Stimulated activated CD8-positive, alpha-beta memory T cell treated with anti-CD3 and anti-CD28 coated beads, Interleukin-15, amount 100 ng/mL, for 48 hours (primary cell): ENCODE data around the gene TMTC1.
"Not testable (repeated sequence)": the region's sequence is repeated elsewhere in the genome, so short reads cannot be mapped to it uniquely, and the experiment has no call there.

Source experiments
- DNase-seq, 2 donors: peaks; one replicate each; pipeline ENCODE4 v3.0.0-alpha.2; 2020; ENCODE audit warnings: low read depth in 2 of 2

Gene TMTC1

DNA sequence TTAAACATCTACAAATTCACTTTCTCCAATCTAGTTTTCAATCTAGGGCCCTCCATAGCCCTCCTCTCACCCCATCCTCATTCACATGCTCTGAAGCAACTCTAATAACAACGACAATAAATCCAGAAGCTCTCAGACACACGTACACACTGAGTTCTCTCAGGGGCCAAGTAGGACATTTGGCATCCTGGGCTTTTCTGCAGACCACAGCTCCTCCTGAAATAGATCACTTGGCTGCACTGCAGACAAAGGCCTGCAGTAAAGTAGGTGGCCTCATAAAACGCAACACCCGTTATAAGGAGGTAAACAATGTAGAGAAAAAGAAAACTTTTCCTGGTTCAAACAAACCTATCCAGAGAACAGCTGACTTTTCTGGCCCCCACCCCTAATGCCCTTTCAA, 111.2 kb downstream of the TMTC1 start:
- DNase-seq, result no peak

DNA sequence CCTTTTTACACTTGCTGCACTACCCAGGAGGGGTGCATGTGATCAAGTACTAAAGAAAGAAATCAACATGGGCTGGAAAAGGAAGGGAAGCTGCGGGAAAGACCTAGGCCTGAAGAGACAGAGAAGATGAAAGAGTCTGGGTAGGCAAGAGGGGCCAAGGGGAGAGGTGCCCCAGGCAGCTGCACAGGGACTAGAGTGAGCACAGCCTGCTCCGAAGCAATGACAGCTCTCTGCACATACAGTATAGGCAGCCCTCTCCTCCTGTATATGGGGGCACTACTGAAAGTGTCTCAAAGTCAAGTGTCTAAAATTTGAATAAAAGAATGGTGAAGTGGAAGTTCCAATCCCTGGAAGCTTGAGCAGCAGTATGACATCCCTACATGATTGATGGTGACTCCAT, 112.0 kb downstream of the TMTC1 start:
- no peak for DNase-seq

DNA sequence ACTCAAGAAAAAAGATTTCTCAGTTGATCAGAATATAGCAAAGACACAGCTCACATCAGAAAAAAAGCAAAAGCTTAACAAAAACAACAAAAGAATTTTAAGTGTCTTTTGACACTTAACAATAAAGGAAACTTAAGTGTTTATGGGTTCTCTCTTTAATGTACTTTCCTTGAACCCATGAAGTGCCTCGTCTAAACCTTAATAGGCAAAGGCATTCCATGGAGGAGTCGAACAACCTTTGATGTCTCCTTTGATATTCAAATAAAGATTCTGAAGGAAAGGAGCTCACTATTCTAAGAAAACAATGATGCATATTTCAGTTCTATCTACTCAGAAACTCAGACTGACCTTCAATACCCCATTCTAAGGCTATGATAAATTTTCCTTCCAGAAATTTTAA, 116.7 kb downstream of the TMTC1 start:
- no peak for DNase-seq

DNA sequence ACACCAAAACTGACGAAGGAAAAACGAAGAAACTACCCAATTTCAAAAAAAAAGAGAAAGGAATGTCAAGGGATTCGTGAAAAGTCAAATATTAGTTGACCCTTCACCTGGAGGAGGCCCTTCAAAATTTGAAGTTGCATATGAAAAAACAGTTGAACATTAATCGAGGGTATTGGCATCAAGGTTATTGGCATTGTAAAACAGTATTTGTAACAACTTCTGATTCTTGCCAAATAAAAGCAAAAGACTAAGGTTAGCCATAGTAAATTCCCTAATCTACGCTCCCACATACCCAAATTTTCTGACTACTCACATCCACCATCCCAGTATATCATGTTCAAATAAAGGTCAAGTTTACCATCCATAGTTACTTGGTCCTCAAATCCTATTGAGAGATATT, 118.6 kb downstream of the TMTC1 start:
- no peak for DNase-seq

DNA sequence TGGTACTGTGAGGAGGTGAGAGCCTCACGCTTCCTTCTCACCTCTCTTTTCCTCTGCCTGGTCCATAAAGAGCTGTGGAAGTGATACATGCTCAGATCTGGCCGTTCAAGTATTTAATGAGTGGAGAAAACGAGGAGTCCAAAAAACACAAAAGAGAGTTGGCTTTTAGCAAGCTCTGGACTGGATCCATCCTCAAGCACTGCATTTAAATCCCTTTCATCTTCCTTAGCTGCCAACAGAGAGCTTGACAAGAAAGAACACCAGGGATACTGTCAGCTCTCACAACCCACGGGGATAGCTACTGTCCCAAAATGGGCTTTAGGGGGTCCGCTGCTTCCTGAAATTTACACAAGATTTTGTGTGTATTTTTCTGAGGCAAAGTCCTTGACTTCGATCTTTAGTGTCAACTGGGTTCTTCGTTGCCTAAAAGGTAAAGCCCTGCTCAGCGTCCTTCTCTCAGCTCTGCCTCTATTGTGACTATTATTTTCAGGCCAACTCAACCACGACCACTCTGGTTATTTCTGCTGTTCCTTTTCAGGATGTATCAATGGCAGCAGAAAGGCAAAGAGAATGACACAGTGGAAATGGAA, 120.9 kb downstream of the TMTC1 start:
- DNase-seq, result no peak

DNA sequence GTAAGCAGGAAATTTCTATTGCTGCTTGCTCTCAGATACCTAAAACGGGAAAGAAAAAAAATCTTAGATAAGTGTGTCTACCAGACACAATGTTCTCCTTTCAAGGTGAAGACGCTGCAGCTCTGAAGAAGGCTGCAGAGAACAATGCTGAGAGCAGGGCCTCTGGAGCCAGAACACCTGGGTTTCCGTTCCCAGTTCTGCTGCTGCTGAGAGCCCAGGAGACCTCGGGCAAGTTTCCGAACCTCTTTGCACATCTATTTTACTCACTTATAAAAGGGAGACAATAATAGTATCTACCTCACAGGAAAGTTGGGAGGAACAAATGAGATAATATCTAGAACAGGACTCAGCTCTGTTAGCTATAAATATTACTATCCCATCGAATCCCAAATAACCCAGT, 122.9 kb downstream of the TMTC1 start:
- DNase-seq, result no peak

DNA sequence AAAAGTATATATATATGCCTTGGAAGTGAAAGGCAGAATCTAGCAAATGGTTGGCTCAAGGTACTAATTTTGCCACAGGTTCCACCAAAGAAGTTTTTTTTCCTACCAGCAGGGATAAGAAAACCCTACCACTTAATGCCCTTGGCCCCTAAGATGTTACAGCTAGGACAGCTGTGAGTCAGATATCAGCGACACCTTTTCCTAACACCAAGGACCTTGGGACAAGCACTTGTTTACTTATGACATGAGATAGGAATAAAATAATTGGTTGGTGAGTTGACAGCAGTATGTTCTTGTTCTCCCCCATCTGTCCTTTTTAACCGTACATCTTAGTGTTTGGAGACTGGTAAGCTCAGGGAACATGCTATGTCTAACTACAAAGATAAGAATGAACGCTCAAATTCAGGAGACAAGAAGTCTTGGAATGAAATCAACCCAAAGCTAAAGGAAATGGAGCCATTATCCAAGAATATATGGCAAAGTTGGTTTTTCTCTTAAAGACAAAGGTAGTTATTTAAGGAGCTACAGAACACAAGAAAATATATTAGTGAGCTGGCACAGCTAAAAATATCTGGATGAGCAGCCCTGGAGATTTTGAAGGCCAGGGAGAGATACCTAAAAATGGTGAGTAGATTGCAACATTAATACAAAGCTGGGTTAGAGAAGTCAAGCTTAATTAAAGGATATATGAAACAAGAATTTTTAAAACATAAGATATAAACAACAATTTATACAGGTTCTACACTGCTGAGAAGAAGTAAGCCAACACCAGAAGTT, 126.8 kb downstream of the TMTC1 start:
- no peak for DNase-seq

DNA sequence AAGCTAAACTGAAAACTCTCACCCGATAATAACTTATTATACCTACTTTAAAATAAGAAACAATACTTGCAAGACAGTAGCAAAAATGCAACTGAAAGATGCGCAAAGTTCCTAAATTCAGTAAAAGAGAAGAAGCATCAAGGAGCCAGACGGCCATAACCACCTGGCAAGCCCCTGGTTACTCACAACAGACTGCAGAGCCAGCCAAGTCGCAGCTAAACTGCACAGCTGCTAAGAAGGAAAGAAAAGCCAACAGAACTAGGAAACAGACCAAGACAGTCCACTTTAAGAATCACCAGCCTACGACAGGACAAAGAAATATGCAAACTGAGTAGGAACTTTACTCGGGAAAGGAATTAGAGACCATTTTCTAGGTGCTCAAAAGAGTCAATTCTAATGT, 127.9 kb downstream of the TMTC1 start:
- DNase-seq, result no peak

DNA sequence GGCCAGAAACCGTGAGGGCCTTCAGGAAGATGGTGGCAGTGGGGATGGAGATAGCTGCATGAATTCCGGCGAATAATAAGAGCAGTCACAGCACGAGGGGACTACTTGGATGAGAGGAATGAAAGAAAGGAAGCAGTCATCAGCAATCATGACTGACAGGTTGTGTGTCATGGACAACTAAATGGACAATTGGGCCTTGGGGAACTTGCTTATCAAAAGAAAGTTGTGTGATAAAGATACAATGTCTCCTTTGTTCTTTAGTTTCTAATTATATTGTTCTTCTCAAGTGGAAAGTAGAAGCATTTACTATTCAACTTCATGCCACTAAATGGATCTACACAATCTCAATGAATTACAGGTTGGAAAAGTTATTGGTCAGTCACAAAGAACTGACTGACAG, 130.5 kb downstream of the TMTC1 start:
- DNase-seq, result no peak

DNA sequence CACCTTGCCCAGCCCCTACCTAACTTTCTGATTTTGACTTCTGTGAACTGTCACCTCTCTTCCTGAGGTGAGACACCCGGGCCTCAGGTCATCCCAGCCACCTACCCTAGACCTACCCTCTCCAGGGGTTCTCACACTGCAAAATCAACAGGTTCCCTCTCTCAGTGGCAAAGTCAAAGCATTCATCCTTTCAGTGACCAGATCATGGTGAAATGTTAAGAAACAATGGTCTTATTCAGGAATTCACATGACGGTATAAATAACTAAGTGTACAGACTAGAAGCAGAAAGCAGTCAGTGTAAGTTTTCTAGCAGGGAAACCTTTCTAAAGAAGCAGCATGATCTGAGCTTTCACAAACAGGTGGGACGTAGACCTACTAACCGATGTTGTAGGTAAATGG, 133.4 kb downstream of the TMTC1 start:
- no peak for DNase-seq

DNA sequence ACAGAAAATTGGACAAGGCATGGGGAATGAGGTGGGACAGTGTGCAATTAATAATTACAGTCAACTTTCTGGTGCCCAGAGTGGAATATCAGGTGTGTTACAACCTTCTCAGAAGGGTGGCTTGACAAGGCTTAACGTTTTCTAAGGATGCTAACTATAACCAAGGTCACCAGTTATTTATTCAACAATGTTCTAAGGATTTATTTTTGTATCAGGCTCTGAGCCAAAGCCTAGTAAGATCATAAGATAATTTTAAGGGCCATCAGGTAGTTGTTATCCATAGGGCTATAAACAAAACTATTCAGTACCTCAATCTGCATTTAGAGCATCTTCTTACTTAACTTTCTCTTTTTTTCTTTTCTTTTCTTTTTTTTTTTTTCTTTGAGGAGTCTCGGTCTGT, 134.0 kb downstream of the TMTC1 start:
- DNase-seq, result no peak

DNA sequence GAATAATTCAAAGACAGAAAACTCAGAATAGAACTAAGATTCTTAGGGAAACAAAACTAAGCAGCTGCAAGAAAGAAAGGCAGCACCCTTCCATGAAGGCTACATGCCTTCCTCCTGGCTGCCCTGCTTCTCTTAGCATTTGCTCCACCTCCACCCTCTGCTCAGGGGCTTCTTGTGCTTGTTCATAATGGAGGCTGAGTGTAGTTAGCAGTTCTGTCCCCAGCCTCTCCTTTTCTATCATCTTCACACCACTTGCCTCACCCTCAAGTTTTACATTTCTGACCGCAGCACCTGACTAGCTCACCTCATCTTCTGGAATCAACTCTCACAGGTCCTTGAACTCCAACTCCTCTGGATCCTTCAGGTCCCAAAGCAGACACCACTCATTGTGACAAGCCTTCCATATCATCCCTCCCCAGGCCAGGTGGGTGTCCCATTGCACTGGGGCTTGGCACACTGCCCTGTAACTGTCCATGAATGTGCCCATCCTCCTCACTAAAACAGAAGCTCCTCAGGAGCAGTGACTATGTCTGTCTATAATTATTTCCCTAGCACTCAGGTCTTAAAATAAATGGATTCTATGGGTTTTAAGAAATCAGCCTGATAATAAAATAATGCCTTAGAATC, 139.1 kb downstream of the TMTC1 start:
- no peak for DNase-seq

DNA sequence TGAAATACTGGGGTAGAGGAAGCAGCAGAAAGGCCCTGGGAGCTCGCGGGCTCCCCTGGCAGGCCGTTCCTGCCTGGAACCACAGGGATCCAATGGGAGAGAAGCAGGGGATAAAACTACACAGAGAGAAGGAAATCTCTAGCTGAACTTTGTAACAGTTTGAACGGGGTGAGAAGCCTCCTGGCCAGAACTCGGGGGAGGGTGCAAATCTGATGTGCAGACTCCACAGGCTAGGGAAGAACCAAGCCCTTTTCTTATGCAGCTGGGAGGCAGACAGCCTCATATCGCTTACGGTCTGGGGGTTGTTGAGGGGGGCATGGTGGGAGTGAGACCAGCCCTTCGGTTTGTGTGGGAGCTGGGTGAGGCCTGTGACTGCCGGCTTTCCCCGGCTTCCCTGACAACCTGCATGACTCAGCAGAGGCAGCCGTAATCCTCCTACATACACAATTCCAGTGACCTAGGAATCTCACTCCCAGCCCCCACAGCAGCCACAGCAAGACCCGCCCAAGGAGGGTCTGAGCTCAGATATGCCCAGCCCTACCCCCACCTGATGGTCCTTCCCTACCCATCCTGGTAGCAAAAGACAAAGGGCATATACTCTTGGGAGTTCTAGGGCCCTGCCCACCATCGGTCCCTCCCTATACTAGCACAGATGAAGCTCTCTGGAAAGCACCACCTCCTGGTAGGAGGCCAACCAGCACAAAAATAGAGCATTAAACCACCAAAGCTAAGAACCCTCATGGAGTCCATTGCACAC, 143.0 kb downstream of the TMTC1 start:
- no peak for DNase-seq

DNA sequence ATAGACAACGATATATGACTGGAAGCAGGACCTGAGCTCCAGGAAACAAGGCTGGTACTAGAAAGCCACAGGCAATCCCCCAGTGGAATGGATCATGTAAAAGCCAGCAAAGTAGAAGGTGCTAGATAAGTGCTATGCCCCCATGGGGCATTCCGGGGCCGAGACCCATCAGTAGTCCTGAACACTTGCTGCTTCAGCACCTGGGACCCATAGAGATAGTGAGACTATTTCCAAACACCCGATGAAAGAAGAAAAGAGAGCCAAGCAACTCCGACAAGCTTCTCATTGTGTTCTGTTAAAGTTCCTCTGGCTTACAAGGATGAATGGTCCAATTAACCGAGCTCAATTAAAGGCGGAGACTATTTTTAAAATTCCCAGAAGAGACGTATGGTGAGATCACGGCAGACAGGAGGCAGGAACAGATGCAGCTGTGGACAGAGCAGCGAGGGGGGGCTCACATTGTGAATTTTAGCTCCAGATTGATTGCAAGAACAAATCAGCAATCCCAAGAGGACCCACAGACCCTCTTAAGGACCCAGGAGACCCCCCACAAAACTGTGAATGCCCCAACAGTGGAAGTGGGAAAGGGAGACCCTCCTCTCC, 143.7 kb downstream of the TMTC1 start:
- no peak for DNase-seq

DNA sequence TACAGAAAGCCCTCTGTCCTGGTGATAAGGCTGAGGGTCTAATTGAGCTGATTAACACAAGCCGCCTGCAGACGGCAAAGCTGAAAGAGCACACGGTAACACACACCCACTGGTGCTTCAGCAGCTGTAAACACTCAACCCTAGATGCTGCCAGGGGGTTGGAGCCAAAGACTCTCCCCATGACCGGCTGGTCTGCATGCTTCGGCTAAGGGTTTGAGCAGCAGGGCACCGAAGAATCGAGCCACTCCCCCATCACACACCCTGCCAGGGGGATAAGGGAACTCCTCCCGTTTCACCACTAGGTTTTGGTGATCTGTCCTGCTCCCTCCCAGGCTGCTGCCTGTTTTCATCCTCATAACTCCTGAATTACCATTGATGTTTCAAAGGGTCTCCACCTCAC, 145.2 kb downstream of the TMTC1 start:
- DNase-seq, result no peak

DNA sequence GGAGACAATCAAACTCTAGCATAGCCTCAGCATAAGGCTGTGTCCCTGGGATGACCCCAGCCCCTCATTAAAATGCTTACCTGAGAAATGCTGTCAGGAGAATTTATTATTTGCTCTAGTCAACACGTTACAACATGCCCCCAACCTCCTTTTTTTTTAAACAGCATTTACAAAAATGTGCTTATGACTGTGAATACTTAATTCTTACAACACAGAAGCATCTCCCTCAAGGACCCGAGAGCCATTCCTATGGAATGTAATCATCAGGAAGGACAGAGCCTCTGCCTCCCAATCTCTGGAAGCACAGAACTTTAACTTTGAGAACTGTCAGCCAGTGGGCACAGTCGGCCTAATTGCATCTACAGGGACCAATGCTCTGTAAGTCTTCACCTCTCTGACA, 149.7 kb downstream of the TMTC1 start:
- no peak for DNase-seq

DNA sequence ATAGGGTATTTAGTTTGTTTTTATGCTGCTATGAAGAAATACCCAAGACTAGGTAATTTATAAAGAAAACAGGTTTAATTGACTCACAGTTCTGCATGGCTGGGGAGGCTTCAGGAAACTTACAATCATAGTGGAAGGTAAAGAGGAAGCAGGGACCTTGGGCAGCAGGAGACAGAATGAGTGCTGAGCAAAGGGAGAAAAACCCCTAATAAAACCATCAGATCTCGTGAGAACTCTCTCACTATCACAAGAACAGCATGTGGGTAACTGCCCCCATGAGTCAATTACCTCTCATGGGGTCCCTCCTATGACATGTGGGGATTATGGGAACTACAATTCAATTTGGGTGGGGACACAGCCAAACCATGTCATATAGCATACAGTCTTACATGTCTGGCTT, 153.6 kb downstream of the TMTC1 start:
- DNase-seq, result not testable (repeated sequence)

DNA sequence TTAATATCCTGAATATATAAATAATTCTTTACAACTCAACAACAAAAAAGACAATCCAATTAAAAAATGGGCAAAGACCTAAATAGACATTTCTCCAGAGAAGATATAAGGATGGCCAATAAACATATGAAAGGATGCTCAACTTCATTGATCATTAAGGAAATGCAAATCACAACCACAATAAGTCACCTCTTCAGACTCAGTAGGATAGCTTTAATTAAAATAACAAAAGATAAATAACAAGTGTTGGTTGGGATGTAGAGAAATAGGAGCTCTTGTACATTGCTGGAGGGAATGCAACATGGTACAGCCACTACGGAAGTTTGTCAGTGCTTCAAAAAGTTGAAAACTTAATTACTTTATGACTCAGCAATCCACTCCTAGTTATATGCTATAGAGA, 156.5 kb downstream of the TMTC1 start:
- no peak for DNase-seq

DNA sequence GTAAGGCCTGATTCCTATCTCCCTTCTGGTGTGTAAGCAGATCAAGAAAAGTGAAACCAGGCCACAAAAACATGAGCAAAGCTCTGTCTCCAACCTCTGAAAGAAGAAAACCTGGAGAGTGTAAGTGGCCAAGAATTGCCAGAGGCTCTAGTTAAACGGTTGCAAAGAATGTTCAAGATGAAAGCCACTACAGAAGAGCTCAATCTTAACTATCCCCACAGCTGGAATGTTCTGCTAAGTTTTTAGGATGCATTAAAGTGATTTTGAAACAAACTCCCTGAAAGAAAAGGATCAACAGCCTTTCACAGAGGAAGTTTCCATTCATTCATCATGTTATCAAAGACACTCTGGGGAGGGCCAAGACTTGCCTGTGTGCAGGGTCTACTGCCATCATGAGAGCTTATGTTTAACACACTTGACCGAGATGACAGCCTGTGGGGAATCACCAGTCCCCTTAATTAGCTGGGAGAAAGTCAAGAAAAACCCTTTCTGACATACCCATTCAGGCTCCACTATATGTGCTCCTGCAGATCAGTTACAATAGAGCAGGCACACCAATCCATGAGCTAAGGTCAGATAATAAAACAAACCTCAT, 158.3 kb downstream of the TMTC1 start:
- DNase-seq, result no peak

DNA sequence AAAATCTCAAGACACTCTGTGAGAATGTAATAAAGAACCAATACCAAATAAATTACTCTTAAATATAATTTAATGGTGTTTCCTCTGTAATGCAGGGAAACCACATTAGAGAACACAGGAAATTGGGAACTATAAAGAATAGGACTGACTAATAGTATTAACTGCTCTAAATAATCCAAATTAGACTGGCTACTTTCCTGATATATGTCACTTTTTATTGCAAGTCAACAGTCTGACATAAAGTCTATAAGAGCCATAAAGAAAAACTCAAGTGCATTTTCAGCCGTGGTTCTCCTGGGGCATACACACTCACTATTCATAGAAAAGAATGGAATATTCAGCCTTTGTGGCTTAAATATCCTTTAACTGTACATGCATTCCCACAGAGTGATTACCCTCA, 161.5 kb downstream of the TMTC1 start:
- DNase-seq, result no peak

DNA sequence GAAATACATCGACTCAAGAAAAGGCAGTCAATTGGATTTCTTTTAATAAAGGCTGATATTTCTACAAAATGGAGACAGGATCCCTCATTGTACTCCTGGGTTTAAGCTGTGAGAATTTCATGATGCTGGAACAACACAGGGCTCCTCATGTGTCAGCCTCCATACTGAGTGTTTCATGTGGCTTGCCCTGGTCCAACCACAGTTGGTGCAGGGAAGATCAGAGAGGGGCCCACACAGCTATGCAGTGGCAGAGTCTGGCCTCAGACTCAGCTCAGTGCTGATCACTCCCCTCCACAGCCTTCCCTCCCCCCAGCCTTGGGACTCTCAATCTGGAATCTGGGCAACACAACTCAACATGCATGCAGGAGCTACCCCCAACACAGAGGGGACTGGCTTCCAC, 163.7 kb downstream of the TMTC1 start:
- DNase-seq, result no peak

DNA sequence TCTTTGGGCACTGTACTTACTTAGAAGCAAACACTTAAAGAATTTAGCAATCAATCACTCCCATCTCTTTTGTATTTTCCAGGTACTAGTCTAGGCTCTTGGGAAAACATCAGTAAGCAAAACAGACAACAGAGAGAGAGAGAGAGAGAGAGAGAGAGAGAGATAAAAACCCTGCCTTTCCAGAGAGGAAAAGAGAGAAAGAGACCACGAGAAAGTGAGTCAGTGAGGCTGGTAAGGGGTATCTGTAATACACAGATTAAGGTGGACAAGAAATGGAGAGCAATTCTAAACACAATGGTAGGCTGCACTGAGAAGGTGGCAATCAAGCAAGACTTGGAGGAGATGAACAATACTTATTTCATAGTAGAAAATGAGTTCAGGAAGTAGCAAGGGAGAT, 166.3 kb downstream of the TMTC1 start:
- no peak for DNase-seq
